Measurements from ENCODE around the gene STX12.
"Not testable (repeated sequence)": the region's sequence is repeated elsewhere in the genome, so short reads cannot be mapped to it uniquely, and the experiment has no call there.

Gene STX12

DNA sequence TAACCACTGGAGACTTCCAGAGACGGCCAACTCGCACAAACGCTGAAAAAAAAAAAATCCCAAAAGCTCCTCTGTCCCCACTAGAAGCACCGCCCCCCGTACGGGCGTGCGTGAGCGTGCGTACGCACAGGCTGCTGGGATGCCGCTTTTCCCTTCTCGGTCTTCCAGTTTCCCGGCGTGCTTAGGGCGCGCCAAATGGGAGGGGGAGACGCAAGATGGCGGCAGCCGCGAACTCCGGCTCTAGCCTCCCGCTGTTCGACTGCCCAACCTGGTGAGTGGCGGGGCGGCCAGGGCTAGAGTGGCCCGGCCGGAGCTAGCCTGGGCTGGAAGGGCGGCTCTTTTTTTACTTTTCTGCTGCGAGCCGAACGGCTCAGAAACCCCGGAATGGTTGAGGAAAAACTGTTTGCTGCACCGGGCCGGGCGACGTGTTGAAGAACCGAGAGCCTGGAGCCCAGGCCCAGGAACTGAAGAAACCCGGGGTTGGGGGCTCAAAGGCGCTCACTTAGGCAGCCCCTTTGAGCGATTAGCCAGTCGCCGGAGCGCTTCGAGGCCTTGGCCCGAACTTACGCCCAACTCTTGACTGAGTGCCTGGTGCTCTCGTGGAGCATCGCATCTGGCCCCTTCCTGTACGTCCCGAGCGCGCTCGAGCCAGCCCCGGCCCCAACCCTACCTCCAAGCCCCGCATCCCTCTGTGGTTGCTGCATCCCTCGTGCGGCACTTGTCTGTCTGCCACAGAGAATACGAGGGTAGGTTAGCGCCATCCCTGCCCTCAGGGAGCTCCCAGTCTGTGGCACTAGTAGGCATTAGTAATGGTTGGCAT lies 57.8 kb downstream of the STX12 start, which contains the start of gene PPP1R8:
Gene PPP1R8, plus strand, starts transcription at position 162 of the 820 bp plus-strand sequence. Its CDS starts 54 bp downstream, at position 216.
- DNase-seq (ENCODE audit: low spot score), result peak; percentile 96

DNA sequence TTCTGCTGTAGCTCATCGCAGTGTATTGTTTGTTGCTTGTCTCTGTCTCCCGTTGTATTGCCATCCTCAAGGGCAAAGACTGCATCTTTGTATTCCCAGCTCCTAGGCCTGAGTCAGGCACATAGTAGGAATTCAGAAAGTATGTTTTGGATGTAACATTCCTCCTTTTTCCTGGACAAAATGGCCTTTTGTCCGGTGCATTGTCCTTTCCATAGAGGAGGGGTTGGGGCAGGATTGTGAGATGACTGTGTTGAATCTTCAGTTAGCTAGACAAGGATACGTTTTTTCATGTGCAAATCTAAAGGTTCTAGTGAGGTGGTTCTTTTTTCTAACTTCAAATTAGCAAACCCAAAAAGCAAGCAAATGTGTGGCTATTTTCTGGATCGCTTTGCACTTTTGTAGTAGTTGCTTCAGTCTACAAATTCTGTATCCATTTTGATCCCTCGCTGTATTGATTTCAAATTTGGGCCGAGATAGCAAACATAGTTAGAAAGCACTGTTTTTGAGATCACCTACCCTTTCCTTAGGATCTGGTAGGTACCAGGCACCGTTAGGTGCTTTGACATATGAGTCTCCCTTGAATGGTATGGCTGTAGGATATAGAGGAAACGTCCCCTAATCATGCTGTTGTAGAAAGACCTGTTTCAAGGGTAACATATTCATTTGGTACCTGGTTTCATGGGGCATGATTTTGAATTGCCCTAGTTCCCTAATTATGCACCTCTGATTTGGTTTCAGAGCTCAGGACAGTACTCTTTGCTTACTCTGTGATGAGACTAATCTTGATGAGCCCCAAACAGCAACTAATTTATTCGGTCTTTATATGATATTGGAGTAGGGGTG lies 58.8 kb downstream of the STX12 start:
- DNase-seq (ENCODE audit: low spot score), result no peak

DNA sequence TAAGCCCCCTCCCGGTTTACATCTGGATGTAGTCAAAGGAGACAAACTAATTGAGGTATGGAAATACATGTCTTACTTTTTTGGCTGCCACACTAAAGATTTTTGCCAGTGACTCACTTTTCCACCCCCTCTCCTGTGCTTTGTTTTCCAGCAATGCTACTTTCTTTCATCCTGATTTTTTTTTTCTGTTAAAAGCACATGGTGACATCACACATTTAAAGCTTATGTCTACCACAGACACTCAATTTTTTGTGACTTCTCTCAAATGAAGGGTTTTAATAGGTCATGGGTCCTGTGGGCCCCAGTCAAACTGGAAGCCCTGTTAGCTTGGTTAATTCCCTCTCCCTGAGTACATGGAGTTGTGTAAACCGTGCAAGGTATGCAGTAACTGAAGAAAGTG lies 59.7 kb downstream of the STX12 start:
- peak; percentile 62 for DNase-seq (ENCODE audit: low spot score)

DNA sequence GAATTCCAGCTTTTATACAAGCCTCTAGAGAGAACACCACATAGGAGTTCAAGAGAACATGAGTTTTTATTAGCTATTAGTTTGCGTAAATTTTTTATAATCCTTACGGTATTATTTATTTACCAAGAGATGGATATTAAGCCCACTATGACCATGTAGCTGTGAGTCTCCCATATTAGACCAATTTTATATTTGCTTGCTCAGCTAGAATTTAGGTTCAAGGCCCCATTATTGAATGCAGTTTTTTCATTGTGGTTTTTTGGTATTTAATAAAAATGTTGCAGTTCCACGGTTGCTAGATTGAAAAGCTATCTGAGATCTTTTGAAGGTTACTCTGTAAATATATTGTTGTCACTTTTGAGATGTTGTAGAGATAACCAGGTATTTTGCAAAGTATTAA lies 60.5 kb downstream of the STX12 start:
- no peak for DNase-seq (ENCODE audit: low spot score)

DNA sequence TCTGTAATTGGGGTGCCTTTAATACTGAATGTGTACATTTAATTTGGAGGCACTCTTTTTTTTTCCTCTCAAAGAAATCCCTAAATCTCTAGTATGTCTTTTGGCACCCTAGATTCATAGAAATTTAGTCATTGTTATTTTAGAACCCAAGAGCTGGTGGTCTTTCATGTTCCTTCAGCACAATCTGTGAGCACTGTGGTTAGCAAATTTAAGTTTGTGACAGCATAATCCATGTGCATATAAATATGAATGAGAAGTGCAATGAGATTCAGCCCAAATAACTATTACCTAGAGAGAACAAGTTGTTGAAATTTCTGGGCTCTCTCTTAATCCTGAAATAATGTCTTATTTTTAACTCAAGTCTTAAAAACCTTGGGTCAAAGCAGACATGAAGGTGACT lies 62.0 kb downstream of the STX12 start:
- DNase-seq (ENCODE audit: low spot score), result no peak

DNA sequence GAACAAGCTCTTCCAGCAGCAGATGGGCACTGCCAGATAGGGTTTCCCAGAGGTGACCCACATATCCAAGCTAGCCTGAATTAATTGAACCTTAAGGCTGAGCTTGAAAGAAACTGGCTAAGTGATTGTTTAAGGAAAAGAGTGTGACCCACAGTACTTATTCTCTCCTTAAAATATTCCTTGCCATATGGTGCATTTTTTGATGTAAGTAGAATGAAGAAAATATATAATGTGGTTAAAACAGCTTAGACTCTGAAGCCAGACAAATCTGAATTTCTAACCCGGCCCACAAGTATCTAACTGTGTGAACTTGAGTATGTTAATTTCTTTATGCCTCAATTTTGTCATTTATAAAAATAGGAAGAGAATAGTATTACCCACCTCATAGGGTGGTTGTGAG lies 62.5 kb downstream of the STX12 start:
- no peak for DNase-seq (ENCODE audit: low spot score)

DNA sequence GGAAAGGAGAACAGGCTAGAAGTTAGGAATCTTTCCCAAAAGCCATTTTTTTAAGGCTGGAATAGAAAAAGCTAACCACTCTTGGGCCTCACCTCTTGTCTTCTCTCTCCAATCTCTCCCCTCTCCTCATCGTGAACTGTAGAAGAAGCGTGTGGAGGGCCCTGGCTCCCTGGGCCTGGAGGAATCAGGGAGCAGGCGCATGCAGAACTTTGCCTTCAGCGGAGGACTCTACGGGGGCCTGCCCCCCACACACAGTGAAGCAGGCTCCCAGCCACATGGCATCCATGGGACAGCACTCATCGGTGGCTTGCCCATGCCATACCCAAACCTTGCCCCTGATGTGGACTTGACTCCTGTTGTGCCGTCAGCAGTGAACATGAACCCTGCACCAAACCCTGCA lies 76.9 kb downstream of the STX12 start:
- DNase-seq (ENCODE audit: low spot score), result no peak

DNA sequence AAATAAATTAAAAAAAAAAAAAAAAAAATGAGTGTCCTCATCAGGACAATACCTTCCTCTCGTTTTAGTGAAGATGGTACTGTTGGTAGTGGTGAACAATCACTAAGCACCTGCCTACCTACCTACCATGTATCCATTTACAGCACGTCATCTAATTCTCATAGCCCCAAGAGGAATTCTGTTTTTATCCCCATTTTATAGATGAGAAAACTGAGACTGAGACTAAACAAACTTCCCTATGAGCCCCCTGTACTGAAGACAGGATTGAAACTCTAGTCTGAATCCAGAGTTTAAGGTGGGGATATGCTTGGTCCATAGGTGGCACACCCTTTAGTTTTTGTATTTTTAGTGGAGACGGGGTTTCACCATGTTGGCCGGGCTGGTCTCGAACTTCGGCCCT lies 82.1 kb downstream of the STX12 start:
- no peak for DNase-seq (ENCODE audit: low spot score)

DNA sequence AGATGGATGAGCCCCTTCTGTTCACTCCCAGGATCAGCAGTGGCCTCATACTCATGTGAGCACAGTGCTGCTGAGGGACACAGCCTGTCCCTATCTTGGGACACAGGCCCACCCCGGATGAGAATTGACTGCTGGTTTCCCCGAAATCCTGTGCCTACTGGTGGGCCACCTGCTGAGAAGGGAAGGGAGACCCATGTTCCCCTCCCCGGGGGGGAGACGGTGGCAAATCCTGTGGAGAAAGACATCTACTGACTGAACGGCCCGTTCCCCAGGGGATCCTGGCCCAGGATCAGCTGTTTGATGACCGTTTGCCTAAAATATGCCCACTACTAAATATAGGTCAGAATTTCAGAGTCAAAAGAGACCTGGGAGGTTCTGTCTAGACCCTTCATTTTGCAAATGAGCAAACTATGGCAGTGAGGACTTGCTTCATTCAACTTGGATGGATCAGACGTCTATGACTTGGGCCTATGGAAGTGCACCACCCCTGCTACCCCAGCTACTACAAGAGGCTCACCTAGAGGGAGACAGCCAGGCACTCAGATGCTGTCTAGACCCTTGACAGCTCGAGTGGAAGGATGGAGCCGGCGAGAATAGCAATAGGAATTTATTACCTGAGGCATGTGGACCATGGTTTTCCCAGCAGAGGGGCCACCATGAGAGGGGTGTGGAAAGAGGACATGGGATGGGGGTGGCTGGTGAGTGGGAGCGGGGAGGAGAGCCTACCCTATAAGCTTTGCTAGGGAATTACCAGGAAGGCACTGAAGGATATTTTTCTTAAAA lies 83.7 kb downstream of the STX12 start:
- no peak for DNase-seq (ENCODE audit: low spot score)

DNA sequence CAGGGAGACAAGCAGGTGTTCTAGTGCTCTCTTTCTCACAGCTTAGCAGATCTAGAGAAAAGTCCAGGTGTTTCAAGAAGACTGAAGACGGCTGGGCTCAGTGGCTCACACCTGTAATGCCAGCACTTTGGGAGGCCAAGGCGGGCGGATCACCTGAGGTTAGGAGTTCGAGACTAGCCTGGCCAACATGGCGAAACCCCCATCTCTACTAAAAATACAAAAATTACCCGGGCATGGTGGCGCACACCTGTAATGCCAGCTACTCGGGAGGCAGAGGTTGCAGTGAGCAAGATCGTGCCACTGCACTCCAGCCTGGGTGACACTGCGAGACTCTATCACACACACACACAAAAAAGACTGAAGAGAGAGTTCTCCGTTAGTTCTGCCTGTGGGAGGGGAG lies 84.5 kb downstream of the STX12 start:
- not testable (repeated sequence) for DNase-seq (ENCODE audit: low spot score)

DNA sequence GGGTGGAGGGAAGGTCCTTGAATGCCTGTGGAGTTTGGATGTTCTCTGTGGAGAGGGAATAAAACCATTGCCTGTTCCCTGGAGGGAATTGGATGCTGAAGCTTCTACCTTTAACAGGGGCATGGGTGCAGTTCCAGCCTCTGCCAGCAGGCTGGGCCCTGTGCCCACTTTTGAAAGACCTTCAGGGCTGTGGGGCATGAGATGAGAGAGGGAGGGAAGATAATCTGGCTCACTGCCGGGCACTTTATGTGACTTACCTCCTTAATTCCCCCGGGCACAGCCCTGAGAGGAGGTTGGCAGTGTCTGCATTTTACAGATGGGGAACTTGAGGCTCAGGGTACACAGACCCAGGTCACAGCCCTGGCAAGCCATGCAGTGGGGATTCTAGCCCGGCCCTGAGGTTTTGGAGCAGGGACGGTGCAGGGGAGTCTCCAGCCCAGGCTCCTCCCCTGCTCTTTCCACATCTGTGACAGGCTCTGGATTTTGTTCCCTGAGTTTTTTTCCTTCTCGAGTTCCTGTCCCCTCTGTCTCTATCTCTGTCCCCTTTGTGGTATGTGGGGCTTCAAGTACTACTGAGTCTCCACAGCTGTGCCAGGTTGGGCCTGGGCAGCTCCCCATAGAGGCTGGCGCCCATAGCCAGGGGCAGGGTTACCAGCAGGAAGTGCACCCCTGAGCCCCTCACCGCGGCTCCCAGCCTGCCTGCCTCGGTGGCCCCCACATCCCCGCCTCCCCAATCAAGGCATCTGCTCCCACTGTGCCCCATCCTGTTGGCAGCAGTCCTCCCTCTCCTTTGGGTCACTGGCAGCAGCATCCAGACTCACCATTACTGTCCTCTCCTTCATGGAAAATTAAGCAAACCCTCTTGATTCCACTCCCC lies 85.3 kb downstream of the STX12 start:
- DNase-seq (ENCODE audit: low spot score), result peak; percentile 90

DNA sequence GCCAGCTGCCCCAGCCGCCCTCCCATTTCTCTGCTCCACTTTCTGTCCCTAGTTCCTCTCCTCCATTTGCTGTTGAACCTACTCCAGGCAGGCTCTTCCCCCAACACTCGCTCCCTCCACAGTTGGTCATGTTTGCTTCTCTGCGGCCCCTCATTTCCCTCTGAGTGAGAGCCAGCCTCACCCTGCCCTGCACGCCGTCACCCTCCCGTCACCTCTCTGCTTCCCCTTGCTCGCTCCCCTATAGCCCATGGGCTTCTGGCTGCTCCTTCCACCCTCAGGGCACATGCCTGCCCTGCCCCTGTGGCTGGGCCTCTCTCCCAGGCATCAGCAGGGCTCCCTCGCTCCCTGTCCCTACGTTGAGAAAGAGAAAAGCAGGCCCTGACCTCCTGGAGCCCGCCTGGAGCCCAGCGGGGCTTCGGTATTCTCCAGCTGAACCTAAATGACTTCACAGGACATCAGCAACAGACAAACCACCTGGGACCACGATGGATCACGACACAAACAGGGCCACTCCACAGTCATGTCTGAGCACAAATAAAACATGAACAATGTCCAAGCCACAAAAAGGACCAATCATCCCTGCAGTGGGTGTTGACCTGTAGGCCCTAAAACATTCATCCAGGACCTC lies 86.0 kb downstream of the STX12 start:
- DNase-seq (ENCODE audit: low spot score), result no peak

DNA sequence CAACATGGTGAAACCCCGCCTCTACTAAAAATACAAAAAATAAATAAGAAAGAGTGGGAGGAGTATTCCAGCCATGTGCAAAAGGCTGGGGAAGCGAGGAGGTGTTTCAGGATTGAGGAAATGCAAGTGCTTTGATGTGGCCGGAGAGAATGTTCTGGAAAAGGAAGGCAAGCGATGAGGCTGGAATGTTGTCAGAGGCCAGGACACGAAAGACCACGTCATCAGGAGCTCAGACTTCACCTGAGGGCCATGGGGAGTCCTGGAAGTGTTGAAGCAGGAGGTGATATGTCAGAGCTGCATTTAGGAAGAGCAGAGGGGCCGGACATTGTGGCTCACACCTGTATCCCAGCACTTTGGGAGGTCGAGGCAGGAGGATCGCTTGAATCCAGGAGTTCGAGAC lies 88.4 kb downstream of the STX12 start:
- DNase-seq (ENCODE audit: low spot score), result no peak

DNA sequence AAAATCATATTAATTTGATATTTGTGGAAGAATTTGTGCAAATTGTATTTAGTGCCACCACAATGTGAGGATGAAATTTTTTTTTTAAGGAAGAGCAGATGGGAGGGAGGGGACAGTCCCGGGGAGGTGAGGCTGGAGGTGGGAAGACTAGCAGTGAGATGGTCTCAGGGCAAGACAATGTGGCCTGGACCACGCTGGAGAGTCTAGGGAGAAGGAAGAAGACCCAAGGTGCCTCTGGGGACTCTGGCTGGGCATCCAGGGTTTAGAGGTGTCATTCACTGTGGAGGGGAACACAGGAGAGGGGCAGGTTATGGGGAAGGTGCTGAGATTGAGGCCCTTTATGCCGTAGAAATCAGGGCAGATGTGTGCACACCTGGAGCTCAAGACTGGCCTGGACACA lies 89.0 kb downstream of the STX12 start:
- DNase-seq (ENCODE audit: low spot score), result no peak

DNA sequence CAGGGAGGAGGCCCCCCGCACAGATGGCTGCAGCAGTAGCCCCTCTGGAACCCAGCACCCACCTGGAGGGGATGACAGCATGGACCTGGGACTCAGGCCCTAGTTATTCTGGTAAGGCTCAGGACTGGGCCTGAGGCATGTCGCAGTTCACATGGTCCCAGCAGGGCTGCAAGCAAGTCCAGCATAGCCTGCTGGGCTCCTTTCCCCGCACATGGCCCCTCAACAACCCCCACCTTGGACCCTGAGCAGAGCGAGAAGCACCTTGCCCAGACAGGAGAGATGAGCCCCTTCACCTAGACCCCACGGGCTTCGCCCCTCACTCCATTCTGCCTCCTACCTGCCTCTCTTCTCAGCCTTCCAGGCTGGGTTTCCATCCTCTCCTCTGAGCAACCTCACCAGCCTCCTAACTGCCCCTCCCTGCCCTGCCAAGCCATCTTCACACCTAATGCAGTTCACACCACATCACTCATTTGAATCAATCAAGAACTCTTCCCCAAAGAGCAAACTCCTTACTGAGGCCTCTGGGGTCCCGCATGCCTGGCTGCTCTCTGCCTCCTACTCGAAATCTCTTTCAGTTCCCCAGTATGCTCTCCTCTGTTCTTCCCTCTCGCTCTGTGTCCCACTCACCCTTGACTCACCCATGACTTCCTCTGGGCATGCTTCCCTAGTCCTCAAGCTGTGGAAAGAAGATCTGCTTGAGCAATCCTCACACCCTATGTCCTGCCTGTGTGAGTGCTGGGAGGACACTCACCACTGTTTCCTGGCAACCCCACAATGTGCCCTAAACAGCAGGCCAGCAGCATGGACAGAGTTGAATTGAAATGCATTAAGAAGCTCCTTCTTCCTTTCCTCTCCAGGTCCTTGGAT lies 89.9 kb downstream of the STX12 start:
- peak; percentile 95 for DNase-seq (ENCODE audit: low spot score)

DNA sequence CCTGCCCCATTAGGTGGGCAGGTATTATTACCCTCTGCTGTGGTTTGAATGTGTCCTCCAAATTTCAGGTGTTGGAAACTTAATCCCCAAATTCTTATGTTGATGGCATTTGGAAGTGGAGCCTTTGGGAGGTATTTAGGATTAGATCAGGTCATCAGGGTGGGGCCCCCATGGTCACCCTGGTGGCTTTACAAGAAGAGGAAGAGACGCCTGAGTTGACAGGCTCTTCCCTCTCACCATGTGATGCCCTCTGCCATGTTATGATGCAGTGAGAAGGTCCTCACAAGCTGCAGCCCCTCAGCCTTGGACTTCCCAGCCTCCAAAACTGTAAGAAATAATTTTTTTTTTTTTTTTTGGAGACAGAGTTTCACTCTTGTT lies 90.5 kb downstream of the STX12 start:
- DNase-seq (ENCODE audit: low spot score), result no peak

DNA sequence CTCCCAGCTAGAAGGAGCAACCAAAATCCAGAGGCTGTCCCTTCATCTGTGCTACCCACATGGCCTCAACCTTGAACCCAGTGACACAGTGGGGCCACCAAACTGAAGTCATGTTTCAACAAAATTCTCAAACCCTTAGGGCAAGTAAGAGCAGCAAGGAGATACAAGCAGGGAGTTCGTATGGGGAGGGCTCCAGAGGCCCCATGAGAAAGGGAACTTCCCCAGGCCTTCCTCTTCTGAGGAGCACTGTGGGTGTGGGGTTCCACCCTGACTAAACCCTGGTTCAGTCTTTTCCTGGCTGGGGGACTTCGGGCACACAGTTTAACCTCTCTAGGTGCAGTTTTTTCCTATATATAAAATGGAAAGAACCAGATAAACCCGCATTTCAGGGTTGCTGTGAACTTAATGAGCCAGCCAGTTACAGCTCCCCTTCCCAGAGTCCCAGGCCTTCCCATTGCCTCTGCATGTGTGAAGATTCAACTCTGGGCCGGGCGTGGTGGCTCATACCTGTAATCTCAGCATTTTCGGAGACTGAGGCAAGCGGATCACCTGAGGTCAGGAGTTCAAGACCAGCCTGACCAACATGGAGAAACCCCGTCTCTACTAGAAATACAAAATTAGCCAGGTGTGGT lies 91.4 kb downstream of the STX12 start:
- no peak for DNase-seq (ENCODE audit: low spot score)

DNA sequence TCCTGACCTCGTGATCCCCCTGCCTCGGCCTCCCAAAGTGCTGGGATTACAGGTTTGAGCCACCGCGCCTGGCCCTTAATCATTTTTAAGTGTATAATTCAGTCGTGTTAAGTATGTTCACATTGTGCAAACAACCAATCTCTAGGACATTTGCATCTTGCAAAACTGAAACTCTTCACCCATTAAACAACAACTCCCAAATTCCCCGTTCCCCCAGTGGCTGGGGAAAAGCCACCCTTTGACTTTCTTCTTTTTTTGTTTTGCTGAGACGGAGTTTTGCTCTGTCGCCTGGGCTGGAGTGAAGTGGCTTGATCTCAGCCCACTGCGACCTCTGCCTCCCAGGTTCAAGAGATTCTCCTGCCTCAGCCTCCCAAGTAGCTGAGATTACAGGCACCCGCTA lies 92.8 kb downstream of the STX12 start:
- DNase-seq (ENCODE audit: low spot score), result no peak

DNA sequence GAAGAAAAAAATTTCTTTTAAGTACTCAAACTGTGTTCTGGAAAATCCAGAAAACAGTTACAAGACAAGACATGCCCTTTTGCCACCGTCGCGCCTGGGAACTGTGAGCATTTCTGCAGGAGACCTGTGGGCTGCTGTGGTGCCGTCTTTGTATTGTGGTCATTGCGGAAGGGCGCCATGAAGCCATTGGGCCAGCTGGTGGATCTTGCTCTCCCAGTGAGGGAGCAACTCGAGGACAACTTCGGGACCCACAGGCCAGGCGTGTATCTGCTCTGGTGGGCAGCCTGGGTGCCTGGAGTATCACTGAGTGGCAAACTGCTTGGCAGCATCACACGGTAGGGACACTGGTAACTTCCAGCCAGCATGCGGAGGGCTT lies 95.5 kb downstream of the STX12 start:
- no peak for DNase-seq (ENCODE audit: low spot score)

Data from GM03348 (cell line).